ENCODE measurements around the gene PRR23E.

DNA sequence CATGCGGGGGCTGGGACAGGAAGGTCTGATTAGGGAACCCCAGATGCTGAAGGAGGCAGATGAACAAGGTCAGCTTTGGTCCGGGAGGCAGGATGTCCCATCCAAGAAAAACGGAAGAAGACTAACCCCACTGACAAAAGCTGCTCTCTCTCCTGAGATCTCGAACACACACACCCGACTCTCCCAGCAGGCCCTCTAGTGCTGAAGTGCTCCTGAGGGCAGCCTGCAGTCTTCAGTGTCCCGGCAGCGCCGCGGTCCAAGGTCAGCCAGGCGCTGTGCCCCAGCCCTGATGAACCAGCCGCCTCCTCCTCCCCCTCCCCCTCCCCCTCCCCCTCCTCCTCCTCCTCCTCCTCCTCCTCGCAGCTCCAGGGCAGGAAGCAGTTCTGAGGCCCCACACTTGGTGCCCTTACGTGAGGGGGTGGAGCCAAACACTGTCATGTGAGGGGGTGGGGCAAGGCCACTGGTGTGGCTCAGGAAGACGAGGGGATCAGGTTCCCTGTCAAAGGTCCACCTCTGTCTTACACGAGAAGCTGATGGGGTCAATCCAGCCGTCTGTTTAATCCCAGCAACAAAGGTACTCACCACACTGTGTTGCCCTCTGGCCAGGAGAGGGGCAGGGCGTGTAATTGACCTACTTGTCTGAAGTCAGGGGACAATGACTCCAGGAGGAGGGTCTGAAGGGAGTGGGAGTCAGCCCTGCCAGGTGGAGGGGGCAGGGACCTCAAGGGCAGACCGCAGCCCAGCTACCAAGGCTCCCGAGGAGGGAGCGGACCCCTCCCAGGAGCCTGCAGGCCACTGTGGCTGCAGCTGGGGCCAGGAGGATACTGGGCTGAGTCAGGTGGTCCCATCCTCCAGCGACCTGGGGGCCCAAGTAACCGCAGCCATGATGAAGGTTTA, 34.3 kb downstream of the PRR23E start:
- TF ChIP-seq HDGF (IDR thresholded peaks at IDR 0.05; ENCODE audit: borderline replicate concordance) (no peak), SP1 (IDR thresholded peaks at IDR 0.05) (no peak), NFRKB (IDR thresholded peaks at IDR 0.05) (no peak), L3MBTL2 (conservative IDR thresholded peaks at IDR 0.05) (no peak), BHLHE40 (IDR thresholded peaks at IDR 0.05; ENCODE audit: borderline replicate concordance) (no peak), FOXM1 (IDR thresholded peaks at IDR 0.05; ENCODE audit: borderline replicate concordance) (no peak), ELF4 (IDR thresholded peaks at IDR 0.05) (no peak), FOXA1 (IDR thresholded peaks at IDR 0.05) (no peak), ZNF384 (IDR thresholded peaks at IDR 0.05) (no peak)
- TF ChIP-seq, protein P1, sequence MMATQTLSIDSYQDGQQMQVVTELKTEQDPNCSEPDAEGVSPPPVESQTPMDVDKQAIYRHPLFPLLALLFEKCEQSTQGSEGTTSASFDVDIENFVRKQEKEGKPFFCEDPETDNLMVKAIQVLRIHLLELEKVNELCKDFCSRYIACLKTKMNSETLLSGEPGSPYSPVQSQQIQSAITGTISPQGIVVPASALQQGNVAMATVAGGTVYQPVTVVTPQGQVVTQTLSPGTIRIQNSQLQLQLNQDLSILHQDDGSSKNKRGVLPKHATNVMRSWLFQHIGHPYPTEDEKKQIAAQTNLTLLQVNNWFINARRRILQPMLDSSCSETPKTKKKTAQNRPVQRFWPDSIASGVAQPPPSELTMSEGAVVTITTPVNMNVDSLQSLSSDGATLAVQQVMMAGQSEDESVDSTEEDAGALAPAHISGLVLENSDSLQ (IDR thresholded peaks at IDR 0.05), result no peak
